Suprapubic skin (tissue), 4 donors: ENCODE results near the gene PLAAT2. TPM values are rescaled to one million over a fixed set of nuclear protein-coding genes. Genes with fewer than 3 reads are reported as not detected.

Experiments
- DNase-seq, 2 donors: peaks; one replicate each; pipeline ENCODE4 v3.0.0-alpha.2; 2019; ENCODE audit warnings: low spot score in 2 of 2
- H3K27ac ChIP-seq: fragments of 200-600 bp; sonication (generic); one replicate; pipeline ENCODE4 v1.5.1; 2019
- H3K27me3 ChIP-seq: fragments of 200-600 bp; sonication (generic); one replicate; pipeline ENCODE4 v1.5.1; 2019
- H3K36me3 ChIP-seq: fragments of 200-600 bp; sonication (generic); one replicate; pipeline ENCODE4 v1.5.1; 2019
- H3K4me1 ChIP-seq: fragments of 200-600 bp; sonication (generic); one replicate; pipeline ENCODE4 v1.5.1; 2019
- H3K4me3 ChIP-seq: fragments of 200-600 bp; sonication (generic); one replicate; pipeline ENCODE4 v1.5.1; 2019; ENCODE audit warnings: mild to moderate bottlenecking
- H3K9me3 ChIP-seq: fragments of 200-600 bp; sonication (generic); one replicate; pipeline ENCODE4 v1.5.1; 2019
- CTCF ChIP-seq, 2 donors: fragments of 200-600 bp in 1 of 2; fragments of 450-650 bp in 1 of 2; sonication (generic) in 1 of 2; IDR thresholded peaks; one replicate each; pipeline ENCODE4 v1.5.1; 2016 to 2019; ENCODE audit warnings: antibody characterized with exemption in 2 of 2, mild to moderate bottlenecking in 1 of 2, moderate library complexity in 1 of 2
- EP300 ChIP-seq: sonication (generic); formaldehyde crosslinking; IDR thresholded peaks from one replicate; pipeline ENCODE4 v1.6.1; 2017; ENCODE audit warnings: antibody characterized with exemption
- POLR2A ChIP-seq, 2 donors: fragments of 450-650 bp; IDR thresholded peaks; one replicate each; pipeline ENCODE4 v1.6.1; 2017; ENCODE audit warnings: antibody characterized with exemption in 2 of 2, mild to moderate bottlenecking in 2 of 2, moderate library complexity in 2 of 2
- POLR2AphosphoS5 ChIP-seq, 3 donors: sonication (generic); formaldehyde crosslinking; IDR thresholded peaks; one replicate each; pipeline ENCODE4 v1.6.1; 2017; ENCODE audit warnings: antibody characterized with exemption in 3 of 3
- WGBS: methylation state at CpG from one replicate; pipeline ENCODE4 v1.1.5; 2018; 5-methylcytosine and 5-hydroxymethylcytosine counted together
- total RNA-seq, 4 donors: library from RNA; depleted of rRNA; stranded (reverse); fragments of >200 nt; gene quantifications; one replicate each; pipeline ENCODE4 v1.1.0, GENCODE V29; 2016

The PLAAT2 gene
- total RNA-seq, 4 donors from 2014 or later: not detected

- H3K27me3 ChIP-seq: no peaks in the 10 kb centered on the region
- H3K4me3 ChIP-seq: no peak overlapping the region
- no peaks in the 10 kb centered on the region for H3K36me3 ChIP-seq
- DNase-seq: no peak
- no peak for TF ChIP-seq CTCF (IDR thresholded peaks at IDR 0.05)
- TF ChIP-seq POLR2A (IDR thresholded peaks at IDR 0.05): no peak
- no peak for TF ChIP-seq EP300
- TF ChIP-seq POLR2AphosphoS5 (IDR thresholded peaks at IDR 0.05): no peak
- H3K4me1 ChIP-seq: peaks cover 44% of the 10 kb centered on the region
- 71% methylated on average over 7 of the region's 7 CpGs for WGBS
- H3K9me3 ChIP-seq: no peaks in the 10 kb centered on the region
- peak overlapping the region; percentile 67 for H3K27ac ChIP-seq
Observed at GRCh38 chr11:63564056-63564774, 1.0 kb upstream of the PLAAT2 start.

- H3K36me3 ChIP-seq: no peaks in the 10 kb centered on the region
- TF ChIP-seq EP300 (no peak), POLR2A (IDR thresholded peaks at IDR 0.05) (no peak), CTCF (IDR thresholded peaks at IDR 0.05) (no peak), POLR2AphosphoS5 (IDR thresholded peaks at IDR 0.05) (no peak)
- no peak overlapping the region for H3K4me3 ChIP-seq
- no peaks in the 10 kb centered on the region for H3K27me3 ChIP-seq
- WGBS: 33% methylated on average over 7 of the region's 7 CpGs
- no peak overlapping the region for H3K27ac ChIP-seq
- no peaks in the 10 kb centered on the region for H3K9me3 ChIP-seq
- H3K4me1 ChIP-seq: peaks cover 20% of the 10 kb centered on the region
- DNase-seq: no peak
Observed at GRCh38 chr11:63560506-63561180, 2.5 kb downstream of the PLAAT2 start.

- Histone ChIP-seq H3K36me3 (no peaks in the 10 kb centered on the region), H3K9me3 (no peaks in the 10 kb centered on the region), H3K4me1 (peaks cover 8% of the 10 kb centered on the region), H3K27ac (no peak overlapping the region), H3K4me3 (no peak overlapping the region), H3K27me3 (no peaks in the 10 kb centered on the region)
- TF ChIP-seq POLR2AphosphoS5 (IDR thresholded peaks at IDR 0.05) (no peak), CTCF (IDR thresholded peaks at IDR 0.05) (no peak), EP300 (no peak), POLR2A (IDR thresholded peaks at IDR 0.05) (no peak)
- 95% methylated on average over 5 of the region's 7 CpGs for WGBS
- no peak for DNase-seq
Observed at GRCh38 chr11:63558459-63559157, 4.6 kb downstream of the PLAAT2 start.

- no peak for DNase-seq
- H3K27ac ChIP-seq: no peak overlapping the region
- H3K36me3 ChIP-seq: no peaks in the 10 kb centered on the region
- no peaks in the 10 kb centered on the region for H3K27me3 ChIP-seq
- no peak overlapping the region for H3K4me3 ChIP-seq
- no peaks in the 10 kb centered on the region for H3K9me3 ChIP-seq
- H3K4me1 ChIP-seq: peaks cover 8% of the 10 kb centered on the region
- WGBS: 77% methylated on average over 7 of the region's 7 CpGs
- no peak for TF ChIP-seq POLR2AphosphoS5 (IDR thresholded peaks at IDR 0.05)
- no peak for TF ChIP-seq POLR2A (IDR thresholded peaks at IDR 0.05)
- no peak for TF ChIP-seq CTCF (IDR thresholded peaks at IDR 0.05)
- no peak for TF ChIP-seq EP300
Observed at GRCh38 chr11:63557570-63557969, 5.6 kb downstream of the PLAAT2 start.
